SH-SY5Y (cell line): ENCODE measurements around the gene SPATA25.

Experiments
- GATA2 ChIP-seq: IDR thresholded peaks from 2 replicates; pipeline ENCODE4 v1.6.1; 2011; ENCODE audit warnings: mild to moderate bottlenecking, low read depth, low read length
- GATA3 ChIP-seq: IDR thresholded peaks from 2 replicates; pipeline ENCODE4 v1.6.1; 2011; ENCODE audit warnings: low read depth, mild to moderate bottlenecking, low read length, moderate library complexity

- TF ChIP-seq GATA3 (no peak), GATA2 (peak; percentile 65)
Measured at GRCh38 chr20:45919542-45920399, 32.3 kb upstream of the SPATA25 start.
